T-cell (primary cell): ENCODE data around the gene SP140. TPM values are rescaled to one million over a fixed set of nuclear protein-coding genes. Genes with fewer than 3 reads are reported as not detected.

Experiments used
- ATAC-seq, 4 experiments: fragments of 200-7000 bp in 3 of 4; fragments of 150-1000 bp in 1 of 4; cut with Tn5 transposase; replicated peaks in 1 of 4; 1 replicate in 3 of 4; 2 replicates in 1 of 4; pipeline ENCODE4 v1.10.0; 2021; ENCODE audit warnings: moderate library complexity in 3 of 4, mild to moderate bottlenecking in 2 of 4, moderate number of reproducible peaks in 1 of 4
- CTCF ChIA-PET, 2 donors: fragments of 300-600 bp; sonication (Branson Sonifier 250); formaldehyde crosslinking; loops; one replicate each; lab custom pipeline; 2022; ENCODE audit warnings: antibody characterized with exemption in 2 of 2; lab: Charles Lee
- POLR2A ChIA-PET, 2 donors: fragments of 300-600 bp; sonication (Branson Sonifier 250); formaldehyde crosslinking; loops; one replicate each; lab custom pipeline; 2022; ENCODE audit warnings: antibody characterized with exemption in 2 of 2; lab: Charles Lee
- DNase-seq, 35 experiments: peaks; one replicate each; pipeline versions ENCODE4 v3.0.0 to v3.0.0-alpha.2; 2013 to 2023
- H3K27ac ChIP-seq: one replicate; pipeline ENCODE4 v1.5.1; 2013; ENCODE audit warnings: low read length
- H3K27me3 ChIP-seq, 2 experiments: replicated peaks in 1 of 2; 1 replicate in 1 of 2; 2 replicates in 1 of 2; pipeline versions ENCODE4 v1.6.1 to v1.7.0; 2013; ENCODE audit warnings: low read length in 1 of 2, mixed read lengths in 1 of 2; ENCODE audit not compliant: control insufficient read depth in 2 of 2, insufficient read depth in 2 of 2; ENCODE audit errors: extremely low read depth in 1 of 2
- H3K36me3 ChIP-seq, 2 donors: 1 replicate in 1 of 2; 2 replicates in 1 of 2; pipeline versions ENCODE4 v1.6.1 to v1.7.0; 2013; ENCODE audit warnings: low read length in 1 of 2; ENCODE audit not compliant: control insufficient read depth in 2 of 2, insufficient read depth in 1 of 2; ENCODE audit errors: extremely low read depth in 1 of 2
- H3K4me1 ChIP-seq, 2 experiments: 1 replicate in 1 of 2; 2 replicates in 1 of 2; pipeline versions ENCODE4 v1.6.1 to v1.7.0; 2013; ENCODE audit warnings: low read length in 2 of 2, mixed read lengths in 1 of 2; ENCODE audit not compliant: insufficient read depth in 2 of 2, control insufficient read depth in 1 of 2; ENCODE audit errors: extremely low read depth in 1 of 2
- H3K4me3 ChIP-seq, 2 donors: 1 replicate in 1 of 2; 2 replicates in 1 of 2; pipeline versions ENCODE4 v1.5.1 to v1.7.0; 2013; ENCODE audit warnings: mild to moderate bottlenecking in 2 of 2, low read length in 1 of 2, moderate library complexity in 1 of 2; ENCODE audit not compliant: control insufficient read depth in 1 of 2; ENCODE audit errors: extremely low read depth in 1 of 2
- H3K9me3 ChIP-seq: 2 replicates; pipeline ENCODE4 v1.7.0; 2013
- H3K27ac Mint-ChIP-seq, 2 donors: one replicate each; pipeline ENCODE4 v1.8.0; 2020 to 2021; ENCODE audit warnings: mild to moderate bottlenecking in 2 of 2, mixed read lengths in 2 of 2
- H3K27me3 Mint-ChIP-seq, 2 donors: one replicate each; pipeline ENCODE4 v1.8.0; 2021 to 2022; ENCODE audit warnings: mixed read lengths in 2 of 2
- H3K36me3 Mint-ChIP-seq: one replicate; pipeline ENCODE4 v1.8.0; 2021; ENCODE audit warnings: mixed read lengths
- H3K4me1 Mint-ChIP-seq, 3 donors: one replicate each; pipeline ENCODE4 v1.8.0; 2020 to 2022; ENCODE audit warnings: mixed read lengths in 3 of 3, mild to moderate bottlenecking in 1 of 3
- H3K4me3 Mint-ChIP-seq, 3 donors: one replicate each; pipeline ENCODE4 v1.8.0; 2020 to 2022; ENCODE audit warnings: mild to moderate bottlenecking in 3 of 3, mixed read lengths in 3 of 3, moderate library complexity in 3 of 3
- H3K9me3 Mint-ChIP-seq, 3 donors: one replicate each; pipeline ENCODE4 v1.8.0; 2020 to 2022; ENCODE audit warnings: mixed read lengths in 3 of 3
- WGBS: methylation state at CpG from one replicate; pipeline ENCODE4 v1.1.5; 2013; ENCODE audit warnings: missing lambda C conversion rate; ENCODE audit not compliant: insufficient coverage; 5-methylcytosine and 5-hydroxymethylcytosine counted together
- total RNA-seq, 35 experiments: library from RNA in 6 of 35; stranded (reverse) in 6 of 35; fragments of 120-200 nt in 1 of 35; gene quantifications; one replicate each; pipeline versions ENCODE4 v1.2.1 to v1.2.4 and lab custom pipeline; 2013 to 2026

The SP140 gene
- total RNA-seq, 5 donors from 2014 or later (not counting 1 experiment from before 2014, with no cell fraction given) = 49.3 to 68.0 (median 66.8) TPM

- no peak for DNase-seq
- peaks cover 21 to 49% of the 10 kb centered on the region in 2 experiments for H3K4me1 ChIP-seq
- peaks cover 0 to 18% of the 10 kb centered on the region in 2 donors for H3K36me3 ChIP-seq
- Mint-ChIP-seq H3K36me3 (peaks cover 28% of the 10 kb centered on the region), H3K4me3 (peak overlapping the region; percentile 90 to 94 (median 92)), H3K4me1 (peaks cover 81 to 88% (median 85%) of the 10 kb centered on the region in 3 donors), H3K27ac (peak overlapping the region; percentile 98 to 99), H3K27me3 (no peaks in the 10 kb centered on the region), H3K9me3 (no peaks in the 10 kb centered on the region)
- ChIA-PET CTCF (interaction anchor here in 1 of 2 donors (0.5 to 1.3 kb wide), 2 partner anchors 9 to 73 kb away, joined by 3 read pairs; no protein-coding TSS in a partner anchor), POLR2A (interaction anchor here in 1 of 2 donors (0.6 to 0.7 kb wide), 3 partner anchors 65 to 375 kb away, joined by 3 to 9 read pairs (median 3); no protein-coding TSS in a partner anchor)
- peak in 3 of 4 experiments; percentile 9 to 25 (median 9) for ATAC-seq
- H3K27me3 ChIP-seq = no peaks in the 10 kb centered on the region
- H3K9me3 ChIP-seq = no peaks in the 10 kb centered on the region
- WGBS = no CpG with 5 or more reads among the region's 5 CpGs
- H3K27ac ChIP-seq = peak overlapping the region; percentile 96
- peak overlapping the region; percentile 70 to 82 for H3K4me3 ChIP-seq
These were observed 102.0 kb downstream of the SP140 start for GRCh38 chr2:230327418-230328154.

GRCh38 chr2:230328155-230328458 is 102.6 kb downstream of the SP140 start:
- POLR2A ChIA-PET = no interaction called here

GRCh38 chr2:230329946-230330605 is 104.5 kb downstream of the SP140 start:
- POLR2A ChIA-PET = no interaction called here
- DNase-seq (no peak), ATAC-seq (no peak)
- no peaks in the 10 kb centered on the region for H3K27me3 ChIP-seq
- H3K9me3 ChIP-seq = no peaks in the 10 kb centered on the region
- no peaks in the 10 kb centered on the region for H3K27me3 Mint-ChIP-seq
- peaks cover 0 to 27% of the 10 kb centered on the region in 2 donors for H3K36me3 ChIP-seq
- peak overlapping the region; percentile 90 to 94 (median 92) for H3K4me3 Mint-ChIP-seq
- H3K36me3 Mint-ChIP-seq = peaks cover 48% of the 10 kb centered on the region
- peak overlapping the region; percentile 69 to 71 for H3K27ac Mint-ChIP-seq
- CTCF ChIA-PET = no interaction called here
- H3K4me3 ChIP-seq = no peak overlapping the region
- peaks cover 93 to 94% (median 94%) of the 10 kb centered on the region in 3 donors for H3K4me1 Mint-ChIP-seq
- 80% methylated on average over 1 of the region's 7 CpGs for WGBS
- H3K4me1 ChIP-seq = peaks cover 37 to 41% of the 10 kb centered on the region in 2 experiments
- no peaks in the 10 kb centered on the region for H3K9me3 Mint-ChIP-seq
- H3K27ac ChIP-seq = peak overlapping the region; percentile 3

More at GRCh38 chr2:230328155-230328458, 102.6 kb downstream of the SP140 start:
- Mint-ChIP-seq H3K27ac (peak overlapping the region; percentile 69 to 71), H3K4me3 (peak overlapping the region; percentile 90 to 94 (median 92)), H3K27me3 (no peaks in the 10 kb centered on the region), H3K36me3 (peaks cover 31% of the 10 kb centered on the region), H3K9me3 (no peaks in the 10 kb centered on the region), H3K4me1 (peaks cover 83 to 87% (median 85%) of the 10 kb centered on the region in 3 donors)
- H3K36me3 ChIP-seq = peaks cover 0 to 19% of the 10 kb centered on the region in 2 donors
- ATAC-seq (no peak), DNase-seq (no peak)
- H3K27me3 ChIP-seq = no peaks in the 10 kb centered on the region
- peaks cover 24 to 44% of the 10 kb centered on the region in 2 experiments for H3K4me1 ChIP-seq
- H3K9me3 ChIP-seq = no peaks in the 10 kb centered on the region
- CTCF ChIA-PET = interaction anchor here in 1 of 2 donors (0.5 to 1.3 kb wide), 2 partner anchors 8 to 73 kb away, joined by 3 read pairs; no protein-coding TSS in a partner anchor
- peak overlapping the region; percentile 96 for H3K27ac ChIP-seq
- H3K4me3 ChIP-seq = peak overlapping the region in 1 of 2 donors; percentile 70
- no CpG with 5 or more reads among the region's 8 CpGs for WGBS

- DNase-seq = no peak
- Histone ChIP-seq H3K27ac (no peak overlapping the region), H3K9me3 (no peaks in the 10 kb centered on the region), H3K4me3 (no peak overlapping the region), H3K27me3 (no peaks in the 10 kb centered on the region), H3K4me1 (peaks cover 39 to 43% of the 10 kb centered on the region in 2 experiments), H3K36me3 (peaks cover 0 to 33% of the 10 kb centered on the region in 2 donors)
- Mint-ChIP-seq H3K9me3 (no peaks in the 10 kb centered on the region), H3K27ac (peak overlapping the region; percentile 69 to 71), H3K4me1 (peaks cover 93 to 94% (median 94%) of the 10 kb centered on the region in 3 donors), H3K36me3 (peaks cover 54% of the 10 kb centered on the region), H3K4me3 (peak overlapping the region; percentile 61 to 94 (median 92)), H3K27me3 (no peaks in the 10 kb centered on the region)
- 96% methylated on average over 5 of the region's 7 CpGs for WGBS
- ATAC-seq = no peak
- ChIA-PET POLR2A (no interaction called here), CTCF (no interaction called here)
These were observed 105.2 kb downstream of the SP140 start for GRCh38 chr2:230330725-230331124.

- Histone ChIP-seq H3K4me1 (peaks cover 14 to 39% of the 10 kb centered on the region in 2 experiments), H3K4me3 (peak overlapping the region in 1 of 2 donors; percentile 2), H3K27me3 (no peaks in the 10 kb centered on the region), H3K27ac (peak overlapping the region; percentile 48), H3K9me3 (no peaks in the 10 kb centered on the region), H3K36me3 (peaks cover 0 to 36% of the 10 kb centered on the region in 2 donors)
- POLR2A ChIA-PET = no interaction called here
- Mint-ChIP-seq H3K4me3 (peak overlapping the region; percentile 56 to 67 (median 63)), H3K9me3 (no peaks in the 10 kb centered on the region), H3K4me1 (peaks cover 66 to 71% (median 67%) of the 10 kb centered on the region in 3 donors), H3K27ac (peak overlapping the region; percentile 92 to 93), H3K36me3 (peaks cover 56% of the 10 kb centered on the region), H3K27me3 (no peaks in the 10 kb centered on the region)
- peak in 2 of 4 experiments; percentile 6 to 24 for ATAC-seq
- CTCF ChIA-PET = no interaction called here
- WGBS = 26% methylated on average over 3 of the region's 3 CpGs
- no peak for DNase-seq
These were observed 109.9 kb downstream of the SP140 start for GRCh38 chr2:230335461-230335863.
